ENCODE measurements around the gene SRMS. TPM values are rescaled to one million over a fixed set of nuclear protein-coding genes. Genes with fewer than 3 reads are reported as not detected.

Gene SRMS
- total and polyA plus RNA-seq, 2 of the 13 experiments (the other 11 are each of a cell fraction or from before 2014, with no cell fraction given) = not detected

DNA sequence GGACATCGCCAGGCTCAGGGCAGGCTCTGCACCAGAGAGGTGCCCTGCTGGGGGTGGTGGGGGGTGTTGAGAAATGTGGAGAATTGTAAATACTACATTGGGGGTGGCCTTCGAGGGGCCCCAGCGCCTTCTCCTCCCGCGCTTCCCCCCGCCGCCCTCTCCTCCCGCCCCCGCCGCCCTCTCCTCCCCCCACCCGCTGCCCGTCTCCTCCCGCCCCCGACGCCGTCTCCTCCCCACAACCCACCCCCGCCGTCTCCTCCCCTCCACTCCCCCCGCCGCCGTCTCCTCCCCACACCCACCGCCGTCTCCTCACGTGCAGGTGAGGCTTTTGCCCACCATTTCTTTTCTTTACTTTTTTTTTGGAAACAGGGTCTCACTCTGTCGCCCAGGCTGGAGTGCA is 1.5 kb upstream of the SRMS start:
- H3K4me1 ChIP-seq (ENCODE audit: insufficient read depth, low read length) = peaks cover 22% of the 10 kb centered on the region
- TF ChIP-seq PITX1 (CRISPR knock-in tag; IDR thresholded peaks at IDR 0.05) (no peak), NFYB (CRISPR knock-in tag; IDR thresholded peaks at IDR 0.05) (no peak), KDM6A (CRISPR knock-in tag; IDR thresholded peaks at IDR 0.05; ENCODE audit: low read depth) (no peak), ZNF333 (CRISPR knock-in tag; IDR thresholded peaks at IDR 0.05; ENCODE audit: borderline replicate concordance) (no peak), ZNF441 (CRISPR knock-in tag; IDR thresholded peaks at IDR 0.05; ENCODE audit: borderline replicate concordance) (no peak), IRF2 (CRISPR knock-in tag; IDR thresholded peaks at IDR 0.05) (no peak), MTF2 (CRISPR knock-in tag; IDR thresholded peaks at IDR 0.05; ENCODE audit: borderline replicate concordance) (no peak), GTF2F1 (IDR thresholded peaks at IDR 0.05; ENCODE audit: low read length) (no peak), NR3C1 (CRISPR knock-in tag; IDR thresholded peaks at IDR 0.05) (no peak), SKI (IDR thresholded peaks at IDR 0.05; ENCODE audit: partially characterized antibody) (no peak)
- TF ChIP-seq, protein P1, sequence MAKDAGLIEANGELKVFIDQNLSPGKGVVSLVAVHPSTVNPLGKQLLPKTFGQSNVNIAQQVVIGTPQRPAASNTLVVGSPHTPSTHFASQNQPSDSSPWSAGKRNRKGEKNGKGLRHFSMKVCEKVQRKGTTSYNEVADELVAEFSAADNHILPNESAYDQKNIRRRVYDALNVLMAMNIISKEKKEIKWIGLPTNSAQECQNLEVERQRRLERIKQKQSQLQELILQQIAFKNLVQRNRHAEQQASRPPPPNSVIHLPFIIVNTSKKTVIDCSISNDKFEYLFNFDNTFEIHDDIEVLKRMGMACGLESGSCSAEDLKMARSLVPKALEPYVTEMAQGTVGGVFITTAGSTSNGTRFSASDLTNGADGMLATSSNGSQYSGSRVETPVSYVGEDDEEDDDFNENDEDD (CRISPR knock-in tag; IDR thresholded peaks at IDR 0.05; ENCODE audit: borderline replicate concordance) = no peak
- TF ChIP-seq, protein P2, sequence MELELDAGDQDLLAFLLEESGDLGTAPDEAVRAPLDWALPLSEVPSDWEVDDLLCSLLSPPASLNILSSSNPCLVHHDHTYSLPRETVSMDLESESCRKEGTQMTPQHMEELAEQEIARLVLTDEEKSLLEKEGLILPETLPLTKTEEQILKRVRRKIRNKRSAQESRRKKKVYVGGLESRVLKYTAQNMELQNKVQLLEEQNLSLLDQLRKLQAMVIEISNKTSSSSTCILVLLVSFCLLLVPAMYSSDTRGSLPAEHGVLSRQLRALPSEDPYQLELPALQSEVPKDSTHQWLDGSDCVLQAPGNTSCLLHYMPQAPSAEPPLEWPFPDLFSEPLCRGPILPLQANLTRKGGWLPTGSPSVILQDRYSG (CRISPR knock-in tag; IDR thresholded peaks at IDR 0.05) = no peak
- TF ChIP-seq, protein P3, sequence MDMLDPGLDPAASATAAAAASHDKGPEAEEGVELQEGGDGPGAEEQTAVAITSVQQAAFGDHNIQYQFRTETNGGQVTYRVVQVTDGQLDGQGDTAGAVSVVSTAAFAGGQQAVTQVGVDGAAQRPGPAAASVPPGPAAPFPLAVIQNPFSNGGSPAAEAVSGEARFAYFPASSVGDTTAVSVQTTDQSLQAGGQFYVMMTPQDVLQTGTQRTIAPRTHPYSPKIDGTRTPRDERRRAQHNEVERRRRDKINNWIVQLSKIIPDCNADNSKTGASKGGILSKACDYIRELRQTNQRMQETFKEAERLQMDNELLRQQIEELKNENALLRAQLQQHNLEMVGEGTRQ (IDR thresholded peaks at IDR 0.05; ENCODE audit: low read depth, low read length) = no peak
- TF ChIP-seq, protein P3 (CRISPR knock-in tag; IDR thresholded peaks at IDR 0.05; ENCODE audit: borderline replicate concordance) = no peak
- TF ChIP-seq, protein P4, sequence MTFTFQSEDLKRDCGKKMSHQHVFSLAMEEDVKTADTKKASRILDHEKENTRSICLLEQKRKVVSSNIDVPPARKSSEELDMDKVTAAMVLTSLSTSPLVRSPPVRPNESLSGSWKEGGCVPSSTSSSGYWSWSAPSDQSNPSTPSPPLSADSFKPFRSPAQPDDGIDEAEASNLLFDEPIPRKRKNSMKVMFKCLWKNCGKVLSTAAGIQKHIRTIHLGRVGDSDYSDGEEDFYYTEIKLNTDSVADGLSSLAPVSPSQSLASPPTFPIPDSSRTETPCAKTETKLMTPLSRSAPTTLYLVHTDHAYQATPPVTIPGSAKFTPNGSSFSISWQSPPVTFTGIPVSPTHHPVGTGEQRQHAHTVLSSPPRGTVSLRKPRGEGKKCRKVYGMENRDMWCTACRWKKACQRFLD (CRISPR knock-in tag; IDR thresholded peaks at IDR 0.05; ENCODE audit: borderline replicate concordance) = no peak
- no peak overlapping the region for H3K4me2 ChIP-seq (ENCODE audit: low read depth, low read length)
- ChIA-PET CTCF (ENCODE audit: low intra/inter-chr PET ratio, low total read pairs) (no interaction called here), POLR2A (no interaction called here)
- H3K27ac ChIP-seq (ENCODE audit: extremely low read length, insufficient read depth, low read length) = no peak overlapping the region
- H3K9me3 ChIP-seq (ENCODE audit: low read length) = no peaks in the 10 kb centered on the region
- H4K20me1 ChIP-seq (ENCODE audit: insufficient read depth, low read length) = no peaks in the 10 kb centered on the region; the same call in 1 of the 2 replicates
- 45% methylated on average over 25 of the region's 25 CpGs for WGBS (ENCODE audit: low lambda C conversion rate)
- H3K4me3 ChIP-seq (replicated peaks in 1 of 3; ENCODE audit: insufficient read depth in 1 of 3, low read depth in 2 of 3, low read length in 3 of 3) = no peak overlapping the region
- FAIRE-seq (no peak), ATAC-seq (no peak), DNase-seq (ENCODE audit: low spot score) (no peak)
- no peak overlapping the region for H3K9ac ChIP-seq (ENCODE audit: insufficient read depth, low read depth, low read length)
- no peak overlapping the region for H2AFZ ChIP-seq (ENCODE audit: low read length)
- H3K36me3 ChIP-seq (replicated peaks in 1 of 2; ENCODE audit: control insufficient read depth in 1 of 2, insufficient read depth in 2 of 2, low read length in 2 of 2) = no peaks in the 10 kb centered on the region
- in situ Hi-C loops (cut with HindIII; ENCODE audit: extremely low pct_ligation_motif_present, low pct_unique_long_range_greater_than_20kb) = no loop called here
- no TSS peak for BruUV-seq (replicated peaks)
- H3K27me3 ChIP-seq (ENCODE audit: control insufficient read depth in 1 of 2, insufficient read depth in 2 of 2, low read length in 2 of 2) = peaks cover 27 to 57% of the 10 kb centered on the region in 2 experiments
- H3K79me2 ChIP-seq (ENCODE audit: insufficient read depth, low read length) = no peaks in the 10 kb centered on the region
- intact Hi-C loops (cut with micrococcal nuclease; ENCODE audit: unreplicated experiment) = no loop called here
